ENCODE measurements around the gene ZNF606. TPM values are rescaled to one million over a fixed set of nuclear protein-coding genes. Genes with fewer than 3 reads are reported as not detected.

Gene ZNF606
- polyA plus RNA-seq, 4 donors = 27.2 to 36.5 (median 30.6) TPM

DNA sequence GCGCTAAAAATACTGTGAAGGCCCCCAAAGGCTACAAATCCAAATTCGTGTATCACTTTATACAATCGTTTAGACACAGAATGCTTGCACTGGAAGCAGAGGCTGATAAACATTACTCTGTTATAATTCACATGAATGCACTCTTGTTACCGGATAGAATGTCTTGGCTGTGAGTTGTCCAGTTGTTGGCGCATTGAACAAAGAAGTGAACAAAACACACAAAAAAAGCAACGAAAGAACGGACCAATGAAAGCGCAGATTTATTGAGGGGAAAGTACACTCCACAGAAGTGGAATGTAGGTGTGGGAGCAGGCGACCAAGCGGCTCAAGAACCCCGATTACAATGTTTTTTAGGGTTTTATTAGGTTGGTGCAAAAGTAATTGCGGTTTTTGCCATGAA lies 66.9 kb downstream of the ZNF606 start:
- no peak for DNase-seq (ENCODE audit: low read depth in 4 of 4, low spot score in 2 of 4)

DNA sequence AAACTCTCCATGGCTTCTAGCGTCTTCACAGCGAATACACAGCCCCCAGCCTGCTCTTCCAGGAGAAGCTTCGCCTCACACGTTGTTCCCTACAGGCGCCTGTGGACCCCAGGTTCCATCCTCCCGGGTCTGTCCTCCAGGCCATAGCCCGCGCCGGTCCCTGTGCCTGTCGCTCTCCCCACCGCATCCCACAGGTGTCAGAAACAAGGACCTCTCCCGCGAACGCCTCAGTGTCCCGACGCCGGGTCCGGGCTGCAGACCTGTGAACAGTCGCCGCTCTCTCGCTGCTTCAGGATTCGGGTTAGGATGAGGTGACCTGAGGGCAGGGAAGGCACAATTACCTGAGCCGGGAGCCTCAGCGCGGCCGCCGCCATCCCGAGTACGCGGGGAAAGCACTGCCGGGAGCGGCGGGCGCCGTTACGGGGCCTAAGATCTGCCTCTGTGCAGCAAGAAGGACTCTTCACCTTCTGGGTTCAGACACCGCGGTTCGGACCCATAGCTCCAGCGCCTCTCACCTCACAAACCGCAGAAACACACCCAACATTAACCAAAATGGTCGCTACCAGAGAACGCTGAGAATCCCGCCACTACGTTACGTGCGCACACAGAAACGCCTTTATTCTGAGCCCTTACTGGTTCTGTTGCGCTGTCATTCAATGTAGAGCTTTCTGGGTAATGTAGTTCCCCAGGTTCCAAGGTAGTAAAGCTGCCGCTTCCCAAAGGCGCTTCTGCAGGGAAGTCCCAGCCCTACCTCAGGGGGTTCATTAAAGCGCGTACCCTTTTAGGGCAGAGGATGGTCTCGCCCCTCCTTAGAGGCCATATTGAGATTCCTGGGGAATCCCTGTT lies 67.6 kb downstream of the ZNF606 start, which contains the start of gene ZNF418:
Gene ZNF418 (minus strand): TSS at position 583 of the 846 bp plus-strand sequence. CDS start 1,580 bp downstream, outside the sequence.
- peak in 3 of 4 donors; percentile 48 to 82 (median 66) for DNase-seq (ENCODE audit: low read depth in 4 of 4, low spot score in 2 of 4)

- no peak for DNase-seq (ENCODE audit: low read depth in 4 of 4, low spot score in 2 of 4)
These were observed 75.0 kb downstream of the ZNF606 start for GRCh38 chr19:57927587-57927986.

Other genes starting within 250 kb of the ZNF606 start
- gene ZNF586, start 233.1 kb downstream of the ZNF606 start, polyA plus RNA-seq (ENCODE audit: insufficient read length in 4 of 4) = 10 to 100 TPM; 15.8 to 35.0 (median 24.2) TPM
- gene ZNF552, start 187.9 kb downstream of the ZNF606 start, polyA plus RNA-seq (ENCODE audit: insufficient read length in 4 of 4) = 10 to 100 TPM; 13.8 to 28.8 (median 21.4) TPM
- gene ZNF587B, start 172.5 kb downstream of the ZNF606 start, polyA plus RNA-seq (ENCODE audit: insufficient read length in 4 of 4) = 10 to 100 TPM; 11.4 to 20.5 (median 14.5) TPM
- 10 to 100 TPM; 16.6 to 47.1 (median 30.6) TPM for gene ZNF587, start 153.0 kb downstream of the ZNF606 start, polyA plus RNA-seq (ENCODE audit: insufficient read length in 4 of 4)
- gene ZNF814, start 113.8 kb downstream of the ZNF606 start, polyA plus RNA-seq (ENCODE audit: insufficient read length in 4 of 4) = 10 to 100 TPM; 42.5 to 90.4 (median 65.0) TPM
- gene ZNF417, start 86.2 kb downstream of the ZNF606 start, polyA plus RNA-seq (ENCODE audit: insufficient read length in 4 of 4) = 10 to 100 TPM; 20.7 to 42.8 (median 28.0) TPM
- gene ZNF418, start 67.4 kb downstream of the ZNF606 start, polyA plus RNA-seq (ENCODE audit: insufficient read length in 4 of 4) = 10 to 100 TPM; 19.6 to 41.4 (median 25.0) TPM
- gene ZNF256, start 55.1 kb downstream of the ZNF606 start, polyA plus RNA-seq (ENCODE audit: insufficient read length in 4 of 4) = 10 to 100 TPM in 2 of 4 donors, 1 to 10 TPM in 2; 7.4 to 10.9 (median 9.4) TPM
- gene C19orf18, start 28.3 kb downstream of the ZNF606 start, polyA plus RNA-seq (ENCODE audit: insufficient read length in 4 of 4) = 1 to 10 TPM; 1.7 to 5.7 (median 2.7) TPM
- 1 to 10 TPM; 2.5 to 7.9 (median 5.8) TPM for gene ZSCAN1, start 31.2 kb upstream of the ZNF606 start, polyA plus RNA-seq (ENCODE audit: insufficient read length in 4 of 4)
- 10 to 100 TPM; 19.2 to 31.1 (median 26.1) TPM for gene ZNF135, start 56.5 kb upstream of the ZNF606 start, polyA plus RNA-seq (ENCODE audit: insufficient read length in 4 of 4)
- 100 to 1,000 TPM in 3 of 4 donors, 10 to 100 TPM in 1; 69.8 to 120 (median 111) TPM for gene ZSCAN18, start 95.4 kb upstream of the ZNF606 start, polyA plus RNA-seq (ENCODE audit: insufficient read length in 4 of 4)
- 10 to 100 TPM; 20.4 to 24.0 (median 21.5) TPM for gene ZNF329, start 148.0 kb upstream of the ZNF606 start, polyA plus RNA-seq (ENCODE audit: insufficient read length in 4 of 4)
- 10 to 100 TPM; 17.6 to 25.8 (median 20.7) TPM for gene ZNF274, start 180.2 kb upstream of the ZNF606 start, polyA plus RNA-seq (ENCODE audit: insufficient read length in 4 of 4)
- gene ZNF544, start 226.1 kb upstream of the ZNF606 start, polyA plus RNA-seq (ENCODE audit: insufficient read length in 4 of 4) = 10 to 100 TPM; 32.4 to 48.9 (median 35.6) TPM